Panc1 (cell line): Measurements from ENCODE around the gene NEGR1.

Experiments
- POLR2AphosphoS5 ChIP-seq: IDR thresholded peaks from 2 replicates; pipeline ENCODE4 v1.6.1; 2012; ENCODE audit warnings: mild to moderate bottlenecking, low read depth, low read length, moderate library complexity
- TCF7L2 ChIP-seq: IDR thresholded peaks from 2 replicates; pipeline ENCODE4 v1.6.1; 2011; ENCODE audit warnings: mild to moderate bottlenecking, low read depth, low read length, inconsistent platforms
- TF ChIP-seq, protein P1 (sequence below): fragments of 450-650 bp; IDR thresholded peaks from 2 replicates; pipeline ENCODE4 v1.5.1; 2017; ENCODE audit warnings: mild to moderate bottlenecking

DNA sequence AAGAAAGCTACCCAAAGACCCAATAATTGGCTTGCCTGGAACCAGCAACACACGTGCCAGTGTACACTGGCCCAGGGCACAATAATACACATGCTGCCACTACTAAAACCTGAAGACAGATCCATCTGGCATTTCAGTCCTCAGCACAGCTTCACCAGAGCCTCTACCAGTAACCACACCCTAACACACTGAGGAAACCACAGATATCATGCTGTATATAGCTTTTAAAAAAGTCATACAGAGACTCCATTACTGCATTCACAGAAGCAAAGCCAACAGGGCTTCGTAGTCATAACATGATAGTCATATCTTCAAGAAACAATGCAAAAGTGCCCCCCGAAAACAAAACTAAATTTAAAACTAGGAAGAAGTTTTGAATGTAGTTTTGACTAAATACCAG, 40.6 kb upstream of the NEGR1 start:
- TF ChIP-seq, protein P1, sequence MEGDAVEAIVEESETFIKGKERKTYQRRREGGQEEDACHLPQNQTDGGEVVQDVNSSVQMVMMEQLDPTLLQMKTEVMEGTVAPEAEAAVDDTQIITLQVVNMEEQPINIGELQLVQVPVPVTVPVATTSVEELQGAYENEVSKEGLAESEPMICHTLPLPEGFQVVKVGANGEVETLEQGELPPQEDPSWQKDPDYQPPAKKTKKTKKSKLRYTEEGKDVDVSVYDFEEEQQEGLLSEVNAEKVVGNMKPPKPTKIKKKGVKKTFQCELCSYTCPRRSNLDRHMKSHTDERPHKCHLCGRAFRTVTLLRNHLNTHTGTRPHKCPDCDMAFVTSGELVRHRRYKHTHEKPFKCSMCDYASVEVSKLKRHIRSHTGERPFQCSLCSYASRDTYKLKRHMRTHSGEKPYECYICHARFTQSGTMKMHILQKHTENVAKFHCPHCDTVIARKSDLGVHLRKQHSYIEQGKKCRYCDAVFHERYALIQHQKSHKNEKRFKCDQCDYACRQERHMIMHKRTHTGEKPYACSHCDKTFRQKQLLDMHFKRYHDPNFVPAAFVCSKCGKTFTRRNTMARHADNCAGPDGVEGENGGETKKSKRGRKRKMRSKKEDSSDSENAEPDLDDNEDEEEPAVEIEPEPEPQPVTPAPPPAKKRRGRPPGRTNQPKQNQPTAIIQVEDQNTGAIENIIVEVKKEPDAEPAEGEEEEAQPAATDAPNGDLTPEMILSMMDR: no peak
- TF ChIP-seq TCF7L2 (no peak), POLR2AphosphoS5 (no peak)
